Endothelial cell of umbilical vein (primary cell): ENCODE data around the gene ZNF763. TPM values are rescaled to one million over a fixed set of nuclear protein-coding genes. Genes with fewer than 3 reads are reported as not detected.

Source experiments
- Bru-seq: library from RNA; stranded (reverse); fragments of 400-500 nt; gene quantifications from one replicate; lab custom pipeline; 2021; lab: Mats Ljungman, UMichigan
- BruChase-seq, 2 experiments: library from RNA; stranded (reverse); fragments of 400-500 nt; gene quantifications; one replicate each; lab custom pipeline; 2021; lab: Mats Ljungman, UMichigan
- BruUV-seq: library from RNA; stranded (reverse); fragments of 400-500 nt; replicated peaks from 2 replicates; lab custom pipeline; 2021; lab: Mats Ljungman, UMichigan
- CTCF ChIA-PET: fragments of 300-600, 350-600 bp; sonication (Branson Sonifier 250); formaldehyde crosslinking; loops from one replicate; lab custom pipeline; 2021; ENCODE audit warnings: antibody characterized with exemption, inconsistent platforms; lab: Charles Lee
- POLR2A ChIA-PET: fragments of 300-600, 350-600 bp; sonication (Branson Sonifier 250); formaldehyde crosslinking; loops from one replicate; lab custom pipeline; 2021; ENCODE audit warnings: antibody characterized with exemption, inconsistent platforms; lab: Charles Lee
- DNase-seq: peaks from one replicate; pipeline ENCODE4 v3.0.0-alpha.2; 2011; ENCODE audit warnings: low read depth, low spot score
- FAIRE-seq: peaks from 2 replicates; lab custom pipeline; 2011; peaks lifted over from hg19 to GRCh38; lab: Jason Lieb, UNC
- H2AFZ ChIP-seq: 2 replicates; pipeline ENCODE4 v1.6.0; 2012; ENCODE audit warnings: low read depth, low read length, control low read depth, inconsistent platforms
- H3K27ac ChIP-seq: 2 replicates; pipeline ENCODE4 v1.5.1; 2011; ENCODE audit warnings: low read depth, mild to moderate bottlenecking, control low read depth, low read length, moderate library complexity; ENCODE audit not compliant: insufficient read depth
- H3K27me3 ChIP-seq, 2 experiments: 2 replicates each; pipeline versions ENCODE4 v1.6.0 to v1.6.1; 2011; ENCODE audit warnings: low read length in 2 of 2, mixed read lengths in 1 of 2; ENCODE audit not compliant: control insufficient read depth in 2 of 2, insufficient read depth in 2 of 2
- H3K36me3 ChIP-seq, 2 experiments: 2 replicates in 1 of 2; 3 replicates in 1 of 2; pipeline ENCODE4 v1.5.1; 2011; ENCODE audit warnings: low read length in 2 of 2, mild to moderate bottlenecking in 1 of 2, moderate library complexity in 1 of 2; ENCODE audit not compliant: control insufficient read depth in 2 of 2, insufficient read depth in 2 of 2; ENCODE audit errors: extremely low read depth in 1 of 2
- H3K4me1 ChIP-seq: 3 replicates; pipeline ENCODE4 v1.5.1; 2011; ENCODE audit warnings: mild to moderate bottlenecking, low read length; ENCODE audit not compliant: control insufficient read depth, insufficient read depth; ENCODE audit errors: extremely low read depth
- H3K4me2 ChIP-seq: 2 replicates; pipeline ENCODE4 v1.6.1; 2011; ENCODE audit warnings: low read length, control low read depth, mixed read lengths; ENCODE audit not compliant: insufficient read depth
- H3K4me3 ChIP-seq, 3 experiments: fragments of 200-600 bp in 1 of 3; sonication (generic), shearing (Covaris generic) in 1 of 3; replicated peaks in 1 of 3; 2 replicates each; pipeline ENCODE4 v1.5.1; 2011 to 2016; ENCODE audit warnings: control low read depth in 3 of 3, low read length in 3 of 3, mild to moderate bottlenecking in 2 of 3, inconsistent platforms in 1 of 3, low read depth in 1 of 3, moderate library complexity in 1 of 3; ENCODE audit not compliant: insufficient read depth in 1 of 3
- H3K79me2 ChIP-seq: 2 replicates; pipeline ENCODE4 v1.6.0; 2012; ENCODE audit warnings: low read length, inconsistent platforms; ENCODE audit not compliant: control insufficient read depth, insufficient read depth
- H3K9ac ChIP-seq: replicated peaks from 2 replicates; pipeline ENCODE3; 2011; ENCODE audit warnings: low read length, control low read depth; ENCODE audit not compliant: insufficient read depth; ENCODE audit errors: extremely low read depth
- H3K9me1 ChIP-seq: replicated peaks from 3 replicates; pipeline ENCODE4 v1.6.0; 2011; ENCODE audit warnings: mild to moderate bottlenecking, low read length; ENCODE audit not compliant: control insufficient read depth, insufficient read depth; ENCODE audit errors: extremely low read depth
- H3K9me3 ChIP-seq: replicated peaks from 2 replicates; pipeline ENCODE4 v1.5.1; 2012; ENCODE audit warnings: low read length, inconsistent platforms; ENCODE audit not compliant: control insufficient read depth, insufficient read depth
- H4K20me1 ChIP-seq: replicated peaks from 2 replicates; pipeline ENCODE3; 2011; ENCODE audit warnings: mild to moderate bottlenecking, low read length; ENCODE audit not compliant: control insufficient read depth, insufficient read depth; ENCODE audit errors: extremely low read depth
- EZH2 ChIP-seq: IDR thresholded peaks from 2 replicates; pipeline ENCODE4 v1.6.1; 2012; ENCODE audit warnings: borderline replicate concordance, low read depth, mild to moderate bottlenecking, moderate library complexity, low read length, inconsistent platforms; ENCODE audit not compliant: severe bottlenecking
- FOS ChIP-seq: IDR thresholded peaks from 2 replicates; pipeline ENCODE4 v1.6.1; 2011; ENCODE audit warnings: mild to moderate bottlenecking, low read length, moderate library complexity, borderline replicate concordance; ENCODE audit not compliant: insufficient read depth
- MYC ChIP-seq: IDR thresholded peaks from one replicate; pipeline ENCODE4 v1.6.1; 2011; ENCODE audit warnings: mild to moderate bottlenecking, low read depth, low read length
- POLR2AphosphoS5 ChIP-seq: IDR thresholded peaks from 2 replicates; pipeline ENCODE4 v1.6.1; 2012; ENCODE audit warnings: low read depth, mild to moderate bottlenecking, control low read depth, low read length, moderate library complexity; ENCODE audit not compliant: insufficient read depth
- dilution Hi-C: fragments of 300-500 bp; cut with MboI; formaldehyde crosslinking; loops from one replicate; pipeline ENCODE4 v1.15.0; 2019; ENCODE audit warnings: low sequenced_read_pairs; ENCODE audit not compliant: extremely low pct_ligation_motif_present
- intact Hi-C: fragments of 100-400 bp; cut with micrococcal nuclease; formaldehyde crosslinking; loops from one replicate; pipeline ENCODE4 v1.10.0; 2022
- long read RNA-seq: library from polyadenylated mRNA; stranded (forward); transcript quantifications from one replicate; pipeline ENCODE4 v2.0.0, GENCODE V29; 2021
- polyA minus RNA-seq, 3 experiments: library from RNA; depleted of rRNA, polyadenylated mRNA; stranded (reverse); fragments of >200 nt; gene quantifications; 1 replicate in 1 of 3; 2 replicates in 2 of 3; pipeline ENCODE4 v1.2.3, GENCODE V29; 2011
- polyA plus RNA-seq, 4 experiments: library from polyadenylated mRNA; depleted of rRNA in 3 of 4; stranded (reverse) in 3 of 4; unstranded in 1 of 4; fragments of >200 nt; gene quantifications; 2 replicates each; pipeline versions ENCODE4 v1.2.1 to v1.2.3, GENCODE V29; 2011 to 2012; ENCODE audit warnings: missing spikeins in 1 of 4
- total RNA-seq: library from RNA; stranded (reverse); gene quantifications from 2 replicates; pipeline ENCODE4 v1.2.3, GENCODE V29; 2021

The ZNF763 gene
- total RNA-seq (0.48 and 0.77 TPM in 2 replicates), polyA plus RNA-seq (0.17 and 0.22 TPM in 2 replicates), polyA minus RNA-seq (not detected in 2 replicates), Bru-seq, nascent RNA (percentile 34 among the genes with signal in this experiment), BruChase-seq, experiment 1, labeled RNA remaining after a 6-hour chase (percentile 28 among the genes with signal in this experiment), BruChase-seq, experiment 2, labeled RNA remaining after a 2-hour chase (percentile 22 among the genes with signal in this experiment)
- 0.19 and 0.32 TPM in 2 replicates for polyA plus RNA-seq (2011; cell fraction: cytosol; rRNA removed)
- polyA plus RNA-seq (2011; cell fraction: nucleus; rRNA removed) = 0.97 and 1.0 TPM in 2 replicates
- polyA plus RNA-seq (2012) = 0.72 TPM in 1 of 2 replicates, not detected in the other
- not detected for polyA minus RNA-seq (2011; cell fraction: cytosol; rRNA and poly(A)+ RNA removed)
- polyA minus RNA-seq (2011; cell fraction: nucleus; rRNA and poly(A)+ RNA removed) = 0.58 and 0.72 TPM in 2 replicates
- long read RNA-seq = 0 reads

GRCh38 chr19:11964858-11965645, at the start of gene ZNF763:
Gene ZNF763 (plus strand): TSS chr19:11965040. CDS start chr19:11965209, 169 bp downstream.
- dilution Hi-C loops (no loop called here), intact Hi-C loops (loop anchor here (1.0 kb wide), 2 partner anchors 22 to 176 kb away; no protein-coding TSS in a partner anchor)
- no peaks in the 10 kb centered on the region for H3K9me1 ChIP-seq
- peak; percentile 80 for FAIRE-seq
- peak within 1 kb of the TSS; percentile 72 for H3K4me2 ChIP-seq
- H2AFZ ChIP-seq = peak within 1 kb of the TSS; percentile 89
- peak; percentile 48 for DNase-seq
- CTCF ChIA-PET = no interaction called here
- no peaks in the 10 kb centered on the region for H3K9me3 ChIP-seq
- no peaks in the 10 kb centered on the region for H3K27me3 ChIP-seq
- no peak within 1 kb of the TSS for H3K27ac ChIP-seq
- no peaks in the 10 kb centered on the region for H3K79me2 ChIP-seq
- peak within 1 kb of the TSS; percentile 24 to 66 (median 51) for H3K4me3 ChIP-seq
- no TSS peak for BruUV-seq
- H3K4me1 ChIP-seq = no peaks in the 10 kb centered on the region
- no peaks in the 10 kb centered on the region for H3K36me3 ChIP-seq
- no peak within 1 kb of the TSS for H3K9ac ChIP-seq
- TF ChIP-seq MYC (no peak), POLR2AphosphoS5 (no peak), FOS (no peak), EZH2 (no peak)
- no peaks in the 10 kb centered on the region for H4K20me1 ChIP-seq
- POLR2A ChIA-PET = no interaction called here
